CD14-positive monocyte (primary cell): ENCODE measurements around the gene TULP3. TPM values are rescaled to one million over a fixed set of nuclear protein-coding genes. Genes with fewer than 3 reads are reported as not detected.

Source experiments
- DNase-seq, 3 donors: peaks; one replicate each; pipeline ENCODE4 v3.0.0-alpha.2; 2011 to 2022
- H2AFZ ChIP-seq: 2 replicates; pipeline ENCODE4 v1.6.0; 2012; ENCODE audit warnings: mild to moderate bottlenecking, low read depth, low read length, inconsistent platforms; ENCODE audit not compliant: insufficient read depth, poor library complexity, severe bottlenecking
- H3K27ac ChIP-seq, 2 donors: 1 replicate in 1 of 2; 2 replicates in 1 of 2; pipeline ENCODE4 v1.5.1; 2012 to 2013; ENCODE audit warnings: low read length in 2 of 2, control low read depth in 1 of 2, inconsistent platforms in 1 of 2, low read depth in 1 of 2, mild to moderate bottlenecking in 1 of 2
- H3K27me3 ChIP-seq, 2 donors: one replicate each; pipeline versions ENCODE4 v1.6.0 to v1.6.1; 2011 to 2013; ENCODE audit warnings: low read length in 2 of 2; ENCODE audit not compliant: control insufficient read depth in 2 of 2, insufficient read depth in 2 of 2
- H3K36me3 ChIP-seq, 2 donors: replicated peaks in 1 of 2; 1 replicate in 1 of 2; 2 replicates in 1 of 2; pipeline versions ENCODE4 v1.5.1 to v1.6.1; 2012 to 2013; ENCODE audit warnings: low read length in 2 of 2, control low read depth in 1 of 2, inconsistent platforms in 1 of 2, mild to moderate bottlenecking in 1 of 2; ENCODE audit not compliant: insufficient read depth in 2 of 2, control insufficient read depth in 1 of 2
- H3K4me1 ChIP-seq, 2 donors: 1 replicate in 1 of 2; 2 replicates in 1 of 2; pipeline versions ENCODE4 v1.5.1 to v1.6.1; 2012 to 2013; ENCODE audit warnings: low read length in 2 of 2, control low read depth in 1 of 2, inconsistent platforms in 1 of 2, mild to moderate bottlenecking in 1 of 2, moderate library complexity in 1 of 2; ENCODE audit not compliant: insufficient read depth in 2 of 2, control insufficient read depth in 1 of 2
- H3K4me2 ChIP-seq: replicated peaks from 2 replicates; pipeline ENCODE3; 2012; ENCODE audit warnings: low read length, moderate library complexity, mild to moderate bottlenecking; ENCODE audit not compliant: poor library complexity, severe bottlenecking; ENCODE audit errors: extremely low read depth
- H3K4me3 ChIP-seq, 3 experiments: fragments of 200-600 bp in 1 of 3; sonication (generic) in 1 of 3; replicated peaks in 1 of 3; 1 replicate in 2 of 3; 2 replicates in 1 of 3; pipeline ENCODE4 v1.5.1; 2011 to 2013; ENCODE audit warnings: low read length in 3 of 3, mild to moderate bottlenecking in 3 of 3, control low read depth in 2 of 3, low read depth in 2 of 3, inconsistent platforms in 1 of 3, moderate library complexity in 1 of 3
- H3K79me2 ChIP-seq: 2 replicates; pipeline ENCODE4 v1.6.0; 2012; ENCODE audit warnings: mild to moderate bottlenecking, control low read depth, inconsistent platforms, low read length, moderate library complexity; ENCODE audit not compliant: insufficient read depth
- H3K9ac ChIP-seq: 2 replicates; pipeline ENCODE4 v1.6.0; 2017; ENCODE audit warnings: low read length, mild to moderate bottlenecking; ENCODE audit not compliant: insufficient read depth, poor library complexity, severe bottlenecking
- H3K9me3 ChIP-seq, 2 donors: replicated peaks in 1 of 2; 1 replicate in 1 of 2; 2 replicates in 1 of 2; pipeline versions ENCODE4 v1.5.1 to v1.6.1; 2012 to 2013; ENCODE audit warnings: low read length in 2 of 2, control low read depth in 1 of 2; ENCODE audit not compliant: control insufficient read depth in 1 of 2, insufficient read depth in 1 of 2
- H4K20me1 ChIP-seq: 2 replicates; pipeline ENCODE4 v1.6.0; 2012; ENCODE audit warnings: mild to moderate bottlenecking, low read length, control low read depth, moderate library complexity; ENCODE audit not compliant: insufficient read depth
- H3K27ac Mint-ChIP-seq, 7 donors: one replicate each; pipeline ENCODE4 v1.8.0; 2020; ENCODE audit warnings: mild to moderate bottlenecking in 7 of 7, mixed read lengths in 7 of 7, moderate library complexity in 6 of 7, inconsistent platforms in 2 of 7
- H3K27me3 Mint-ChIP-seq, 3 donors: one replicate each; pipeline ENCODE4 v1.8.0; 2021 to 2022; ENCODE audit warnings: low read depth in 3 of 3, mild to moderate bottlenecking in 3 of 3, mixed read lengths in 3 of 3, moderate library complexity in 3 of 3, inconsistent platforms in 1 of 3
- H3K36me3 Mint-ChIP-seq, 2 donors: one replicate each; pipeline ENCODE4 v1.8.0; 2020; ENCODE audit warnings: mixed read lengths in 2 of 2, inconsistent platforms in 1 of 2, mild to moderate bottlenecking in 1 of 2
- H3K4me1 Mint-ChIP-seq: one replicate; pipeline ENCODE4 v1.8.0; 2020; ENCODE audit warnings: mild to moderate bottlenecking, mixed read lengths
- H3K4me3 Mint-ChIP-seq, 2 donors: one replicate each; pipeline ENCODE4 v1.8.0; 2020; ENCODE audit warnings: mild to moderate bottlenecking in 2 of 2, mixed read lengths in 2 of 2, moderate library complexity in 1 of 2
- H3K9me3 Mint-ChIP-seq, 7 donors: one replicate each; pipeline ENCODE4 v1.8.0; 2020 to 2022; ENCODE audit warnings: mixed read lengths in 7 of 7, mild to moderate bottlenecking in 6 of 7, moderate library complexity in 6 of 7, inconsistent platforms in 2 of 7
- CTCF ChIP-seq: fragments of 200-600 bp; IDR thresholded peaks from one replicate; pipeline ENCODE4 v1.8.0; 2022; ENCODE audit warnings: antibody characterized with exemption, mild to moderate bottlenecking
- WGBS: methylation state at CpG from one replicate; pipeline ENCODE4 v1.1.5; 2013; ENCODE audit warnings: missing lambda C conversion rate; ENCODE audit not compliant: insufficient coverage; 5-methylcytosine and 5-hydroxymethylcytosine counted together
- intact Hi-C, 2 donors: fragments of 100-400 bp; cut with micrococcal nuclease; formaldehyde crosslinking; loops; one replicate each; pipeline versions ENCODE4 v1.15.0 to v1.15.1; 2023
- polyA plus RNA-seq, 3 donors: library from polyadenylated mRNA; depleted of rRNA in 1 of 3; unstranded in 2 of 3; stranded (reverse) in 1 of 3; fragments of 300-500 nt in 2 of 3; fragments of >200 nt in 1 of 3; fragmentation: Illumina TruSeq in 2 of 3; gene quantifications; 1 replicate in 2 of 3; 2 replicates in 1 of 3; pipeline ENCODE4 v1.2.3, GENCODE V29; 2012 to 2021

Gene TULP3
- polyA plus RNA-seq, 3 donors = 1.7 to 3.6 (median 2.3) TPM

- peaks cover 15 to 22% of the 10 kb centered on the region in 2 donors for H3K36me3 Mint-ChIP-seq
- WGBS = no CpG with 5 or more reads among the region's 3 CpGs
- intact Hi-C loops = no loop called here
These were observed 46.8 kb downstream of the TULP3 start for GRCh38 chr12:2937500-2937899.

GRCh38 chr12:2939191-2939590, 48.5 kb downstream of the TULP3 start:
- peaks cover 0 to 4% (median 3%) of the 10 kb centered on the region in 3 donors for H3K27me3 Mint-ChIP-seq
- no peak overlapping the region for H3K4me3 Mint-ChIP-seq
- no peak overlapping the region for H3K4me3 ChIP-seq
- no peaks in the 10 kb centered on the region for H4K20me1 ChIP-seq
- no peak for TF ChIP-seq CTCF
- no peak overlapping the region for H3K27ac Mint-ChIP-seq
- intact Hi-C loops = no loop called here
- H3K4me2 ChIP-seq = no peak overlapping the region
- H3K9ac ChIP-seq = no peak overlapping the region
- H3K27me3 ChIP-seq = no peaks in the 10 kb centered on the region
- H3K27ac ChIP-seq = no peak overlapping the region
- H3K9me3 ChIP-seq = no peaks in the 10 kb centered on the region
- no peaks in the 10 kb centered on the region for H3K4me1 Mint-ChIP-seq
- WGBS = 100% methylated on average over 4 of the region's 5 CpGs
- DNase-seq = no peak
- no peaks in the 10 kb centered on the region for H3K9me3 Mint-ChIP-seq
- no peak overlapping the region for H2AFZ ChIP-seq
- H3K79me2 ChIP-seq = no peaks in the 10 kb centered on the region
- peaks cover 15 to 20% of the 10 kb centered on the region in 2 donors for H3K36me3 Mint-ChIP-seq
- no peaks in the 10 kb centered on the region for H3K4me1 ChIP-seq
- H3K36me3 ChIP-seq = peaks cover 0 to 2% of the 10 kb centered on the region in 2 donors

More at GRCh38 chr12:2937500-2937899, 46.8 kb downstream of the TULP3 start:
- H3K4me3 ChIP-seq = no peak overlapping the region
- H4K20me1 ChIP-seq = no peaks in the 10 kb centered on the region
- no peaks in the 10 kb centered on the region for H3K79me2 ChIP-seq
- H3K36me3 ChIP-seq = peaks cover 0 to 2% of the 10 kb centered on the region in 2 donors
- no peak overlapping the region for H3K27ac ChIP-seq
- TF ChIP-seq CTCF = no peak
- no peaks in the 10 kb centered on the region for H3K4me1 Mint-ChIP-seq
- H3K4me3 Mint-ChIP-seq = no peak overlapping the region
- no peak overlapping the region for H2AFZ ChIP-seq
- H3K9me3 ChIP-seq = no peaks in the 10 kb centered on the region
- H3K9me3 Mint-ChIP-seq = no peaks in the 10 kb centered on the region
- H3K4me1 ChIP-seq = no peaks in the 10 kb centered on the region
- H3K27ac Mint-ChIP-seq = no peak overlapping the region
- H3K27me3 Mint-ChIP-seq = no peaks in the 10 kb centered on the region
- no peaks in the 10 kb centered on the region for H3K27me3 ChIP-seq
- no peak overlapping the region for H3K4me2 ChIP-seq
- DNase-seq = no peak
- H3K9ac ChIP-seq = no peak overlapping the region
